Activated CD8-positive, alpha-beta T cell treated with anti-CD3 and anti-CD28 coated beads, Interleukin-2, amount 10 ng/mL, durations not matched to agents 7 days and 5 days (primary cell): ENCODE results near the gene ANXA5. TPM values are rescaled to one million over a fixed set of nuclear protein-coding genes. Genes with fewer than 3 reads are reported as not detected.
A peak's percentile ranks its signal among the peaks of the same experiment; 100 is the strongest.

Experiments used
- ATAC-seq: fragments of 150-1000 bp; cut with Tn5 transposase; one replicate; pipeline ENCODE4 v1.10.0; 2021; ENCODE audit warnings: moderate library complexity
- CTCF ChIA-PET: fragments of 350-600 bp; sonication (Branson Sonifier 250); formaldehyde crosslinking; loops from one replicate; lab custom pipeline; 2021; ENCODE audit warnings: antibody characterized with exemption; lab: Charles Lee
- POLR2A ChIA-PET: fragments of 350-600 bp; sonication (Branson Sonifier 250); formaldehyde crosslinking; loops from one replicate; lab custom pipeline; 2021; ENCODE audit warnings: antibody characterized with exemption; lab: Charles Lee
- DNase-seq: peaks from one replicate; pipeline ENCODE4 v3.0.0-alpha.2; 2020
- H3K27ac Mint-ChIP-seq: one replicate; pipeline ENCODE4 v1.8.0; 2021; ENCODE audit warnings: mild to moderate bottlenecking, mixed read lengths
- H3K27me3 Mint-ChIP-seq: one replicate; pipeline ENCODE4 v1.8.0; 2021; ENCODE audit warnings: low read depth, mixed read lengths
- H3K36me3 Mint-ChIP-seq: one replicate; pipeline ENCODE4 v1.8.0; 2021; ENCODE audit warnings: low read depth, mixed read lengths
- H3K4me1 Mint-ChIP-seq: one replicate; pipeline ENCODE4 v1.8.0; 2021; ENCODE audit warnings: low read depth, mixed read lengths
- H3K4me3 Mint-ChIP-seq: one replicate; pipeline ENCODE4 v1.8.0; 2021; ENCODE audit warnings: mild to moderate bottlenecking, mixed read lengths
- H3K9me3 Mint-ChIP-seq: one replicate; pipeline ENCODE4 v1.8.0; 2022; ENCODE audit warnings: mixed read lengths; ENCODE audit not compliant: insufficient read depth
- total RNA-seq, 2 experiments: library from RNA; stranded (reverse); gene quantifications; one replicate each; pipeline ENCODE4 v1.2.3, GENCODE V29; 2021

ANXA5 gene
- total RNA-seq, 2 experiments from 2014 or later, result 145 to 147 TPM

DNA sequence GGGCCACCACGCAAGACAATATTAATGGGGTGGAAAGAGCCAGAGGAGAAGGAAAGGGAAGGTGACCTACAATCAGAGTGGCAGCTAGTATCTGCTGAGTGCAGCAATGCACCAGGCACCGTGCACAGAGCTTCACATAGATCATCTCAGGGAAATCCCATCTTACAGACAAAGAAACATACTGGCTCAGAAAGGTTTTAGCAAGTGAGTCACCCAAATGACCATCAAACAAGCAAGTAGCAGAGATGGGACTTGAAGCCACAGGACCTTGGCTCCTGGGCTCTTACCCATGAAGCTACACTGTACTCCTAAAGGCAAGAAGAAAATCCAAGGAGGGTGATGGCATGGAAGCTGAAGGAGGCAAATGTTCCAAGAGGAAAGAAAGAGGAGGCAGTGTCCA lies 6.8 kb downstream of the ANXA5 start:
- Mint-ChIP-seq H3K9me3 (no peaks in the 10 kb centered on the region), H3K4me1 (peaks cover 13% of the 10 kb centered on the region), H3K36me3 (peaks cover 22% of the 10 kb centered on the region), H3K4me3 (no peak overlapping the region), H3K27ac (no peak overlapping the region), H3K27me3 (no peaks in the 10 kb centered on the region)
- CTCF ChIA-PET, result no interaction called here
- DNase-seq (no peak), ATAC-seq (no peak)
- POLR2A ChIA-PET, result no interaction called here

- DNase-seq (no peak), ATAC-seq (no peak)
- Mint-ChIP-seq H3K27me3 (no peaks in the 10 kb centered on the region), H3K4me3 (no peak overlapping the region), H3K9me3 (no peaks in the 10 kb centered on the region), H3K36me3 (peaks cover 25% of the 10 kb centered on the region), H3K4me1 (peaks cover 10% of the 10 kb centered on the region), H3K27ac (no peak overlapping the region)
- ChIA-PET POLR2A (no interaction called here), CTCF (interaction anchor here (1.0 kb wide), 1 partner anchor 19 kb away, joined by 3 read pairs; no protein-coding TSS in a partner anchor)
Measured at GRCh38 chr4:121688701-121689100, 8.1 kb downstream of the ANXA5 start.

GRCh38 chr4:121688261-121688660 lies 8.5 kb downstream of the ANXA5 start:
- POLR2A ChIA-PET, result no interaction called here
- H3K4me3 Mint-ChIP-seq, result no peak overlapping the region
- H3K4me1 Mint-ChIP-seq, result peaks cover 6% of the 10 kb centered on the region
- H3K36me3 Mint-ChIP-seq, result peaks cover 23% of the 10 kb centered on the region
- DNase-seq, result no peak
- no peak for ATAC-seq
- CTCF ChIA-PET, result interaction anchor here (0.9 to 1.0 kb wide), 2 partner anchors 8 to 19 kb away, joined by 3 read pairs; no protein-coding TSS in a partner anchor
- no peaks in the 10 kb centered on the region for H3K27me3 Mint-ChIP-seq
- H3K9me3 Mint-ChIP-seq, result no peaks in the 10 kb centered on the region
- H3K27ac Mint-ChIP-seq, result no peak overlapping the region

DNA sequence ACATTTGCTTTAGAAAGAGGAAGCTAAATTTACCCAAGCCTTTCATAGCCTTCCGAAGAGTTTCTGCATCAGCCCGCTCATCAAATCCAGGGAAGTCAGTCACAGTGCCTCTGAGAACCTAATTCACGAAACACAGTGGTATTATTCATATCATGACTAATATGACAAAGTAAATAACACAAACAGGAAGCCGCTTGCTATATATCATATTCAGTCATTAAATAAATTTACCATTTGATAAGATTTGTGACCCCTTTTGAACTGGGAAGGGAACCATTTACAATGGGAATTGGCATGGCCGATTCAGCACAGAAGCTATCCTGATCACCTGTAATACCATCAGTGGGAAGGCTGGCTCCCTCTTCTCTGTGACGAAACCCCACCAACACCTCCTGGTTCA lies 10.5 kb downstream of the ANXA5 start:
- H3K4me1 Mint-ChIP-seq, result no peaks in the 10 kb centered on the region
- peaks cover 16% of the 10 kb centered on the region for H3K36me3 Mint-ChIP-seq
- no peak for DNase-seq
- H3K27me3 Mint-ChIP-seq, result no peaks in the 10 kb centered on the region
- no peak for ATAC-seq
- POLR2A ChIA-PET, result interaction anchor here (0.7 kb wide), 1 partner anchor 1467 kb away, joined by 3 read pairs; no protein-coding TSS in a partner anchor
- H3K27ac Mint-ChIP-seq, result no peak overlapping the region
- CTCF ChIA-PET, result interaction anchor here (1.0 kb wide), 1 partner anchor 10 kb away, joined by 3 read pairs; no protein-coding TSS in a partner anchor
- no peaks in the 10 kb centered on the region for H3K9me3 Mint-ChIP-seq
- no peak overlapping the region for H3K4me3 Mint-ChIP-seq

DNA sequence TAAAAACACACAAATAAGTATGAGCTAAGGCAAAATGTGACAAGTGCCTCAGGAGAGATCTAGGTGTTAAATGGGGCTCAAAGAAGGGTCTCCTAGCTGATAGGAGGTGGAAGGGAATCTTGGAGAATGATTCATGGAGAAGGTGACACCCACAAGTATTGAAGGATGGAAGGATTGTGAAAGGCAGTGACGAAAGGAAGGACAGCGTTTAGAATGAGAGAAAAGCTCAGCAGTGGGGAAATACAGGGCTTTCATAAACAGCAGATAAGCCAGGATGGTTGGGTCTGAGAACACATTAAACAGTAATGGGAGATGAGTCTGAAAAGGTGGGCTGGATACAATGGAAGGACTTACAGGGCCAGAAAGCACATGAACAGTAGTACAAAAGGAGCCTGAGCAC lies 11.5 kb downstream of the ANXA5 start:
- CTCF ChIA-PET, result interaction anchor here (1.0 kb wide), 1 partner anchor 11 kb away, joined by 3 read pairs; no protein-coding TSS in a partner anchor
- POLR2A ChIA-PET, result no interaction called here

GRCh38 chr4:121684561-121684960 lies 12.2 kb downstream of the ANXA5 start:
- ATAC-seq (no peak), DNase-seq (no peak)
- H3K4me1 Mint-ChIP-seq, result no peaks in the 10 kb centered on the region
- H3K27ac Mint-ChIP-seq, result no peak overlapping the region
- no peaks in the 10 kb centered on the region for H3K9me3 Mint-ChIP-seq
- H3K27me3 Mint-ChIP-seq, result no peaks in the 10 kb centered on the region
- CTCF ChIA-PET, result no interaction called here
- peaks cover 29% of the 10 kb centered on the region for H3K36me3 Mint-ChIP-seq
- H3K4me3 Mint-ChIP-seq, result no peak overlapping the region
- POLR2A ChIA-PET, result no interaction called here

More for the DNA sequence above, 11.5 kb downstream of the ANXA5 start:
- H3K4me3 Mint-ChIP-seq, result no peak overlapping the region
- no peak for DNase-seq
- no peak for ATAC-seq
- no peaks in the 10 kb centered on the region for H3K27me3 Mint-ChIP-seq
- no peak overlapping the region for H3K27ac Mint-ChIP-seq
- peaks cover 24% of the 10 kb centered on the region for H3K36me3 Mint-ChIP-seq
- H3K4me1 Mint-ChIP-seq, result no peaks in the 10 kb centered on the region
- H3K9me3 Mint-ChIP-seq, result no peaks in the 10 kb centered on the region

DNA sequence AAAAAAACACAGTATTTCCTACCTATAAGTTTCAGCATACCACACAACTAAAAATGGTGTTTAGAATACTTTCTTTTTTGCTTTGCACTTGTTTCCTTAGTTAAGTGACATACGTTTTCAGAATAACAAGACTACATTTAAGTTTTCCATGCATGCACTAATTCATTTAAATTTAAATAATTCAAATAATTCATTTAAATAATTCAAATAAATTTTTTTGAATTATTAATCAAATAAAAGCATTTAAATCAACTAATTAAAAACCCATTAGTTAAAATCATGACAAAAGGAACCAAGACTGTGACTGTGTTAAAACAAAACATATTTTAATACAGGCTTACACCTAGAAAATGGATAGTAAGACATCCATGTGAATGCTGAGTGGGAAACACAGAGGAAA lies 12.8 kb downstream of the ANXA5 start:
- H3K27me3 Mint-ChIP-seq, result no peaks in the 10 kb centered on the region
- ChIA-PET CTCF (no interaction called here), POLR2A (no interaction called here)
- ATAC-seq (no peak), DNase-seq (no peak)
- H3K36me3 Mint-ChIP-seq, result peaks cover 32% of the 10 kb centered on the region
- no peak overlapping the region for H3K27ac Mint-ChIP-seq
- no peaks in the 10 kb centered on the region for H3K4me1 Mint-ChIP-seq
- H3K4me3 Mint-ChIP-seq, result no peak overlapping the region
- no peaks in the 10 kb centered on the region for H3K9me3 Mint-ChIP-seq

- no peaks in the 10 kb centered on the region for H3K9me3 Mint-ChIP-seq
- no peaks in the 10 kb centered on the region for H3K4me1 Mint-ChIP-seq
- POLR2A ChIA-PET, result no interaction called here
- no peak overlapping the region for H3K4me3 Mint-ChIP-seq
- ATAC-seq (no peak), DNase-seq (no peak)
- no peaks in the 10 kb centered on the region for H3K27me3 Mint-ChIP-seq
- H3K36me3 Mint-ChIP-seq, result peaks cover 46% of the 10 kb centered on the region
- CTCF ChIA-PET, result no interaction called here
- H3K27ac Mint-ChIP-seq, result no peak overlapping the region
Measured at GRCh38 chr4:121680571-121680970, 16.2 kb downstream of the ANXA5 start.

DNA sequence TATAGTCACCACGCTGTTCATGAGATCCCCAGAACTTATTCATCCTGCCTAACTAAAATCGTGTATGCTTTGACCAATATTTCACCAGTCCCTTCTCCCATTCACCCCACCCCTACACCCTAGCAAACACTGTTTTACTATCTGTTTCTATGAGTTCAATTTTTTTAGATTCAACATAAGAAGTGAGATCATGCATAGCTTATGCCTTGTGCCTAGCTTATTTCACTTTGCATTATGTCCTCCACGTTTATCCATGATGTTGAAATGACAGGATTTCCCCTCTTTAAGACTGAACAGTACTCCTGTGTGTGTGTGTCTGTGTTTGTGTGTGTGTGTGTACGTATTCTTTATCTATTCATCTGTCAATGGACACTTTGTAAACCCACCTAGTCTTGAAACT lies 16.8 kb downstream of the ANXA5 start:
- H3K4me1 Mint-ChIP-seq, result no peaks in the 10 kb centered on the region
- ATAC-seq (no peak), DNase-seq (no peak)
- H3K4me3 Mint-ChIP-seq, result no peak overlapping the region
- H3K27me3 Mint-ChIP-seq, result no peaks in the 10 kb centered on the region
- peaks cover 40% of the 10 kb centered on the region for H3K36me3 Mint-ChIP-seq
- POLR2A ChIA-PET, result no interaction called here
- CTCF ChIA-PET, result no interaction called here
- H3K27ac Mint-ChIP-seq, result no peak overlapping the region
- no peaks in the 10 kb centered on the region for H3K9me3 Mint-ChIP-seq

- CTCF ChIA-PET, result no interaction called here
Measured at GRCh38 chr4:121679267-121679666, 17.5 kb downstream of the ANXA5 start.

GRCh38 chr4:121677524-121677923 lies 19.3 kb downstream of the ANXA5 start:
- Mint-ChIP-seq H3K4me1 (no peaks in the 10 kb centered on the region), H3K36me3 (peaks cover 34% of the 10 kb centered on the region), H3K27me3 (no peaks in the 10 kb centered on the region), H3K27ac (no peak overlapping the region), H3K4me3 (no peak overlapping the region), H3K9me3 (no peaks in the 10 kb centered on the region)
- ATAC-seq (no peak), DNase-seq (no peak)
- POLR2A ChIA-PET, result no interaction called here
- CTCF ChIA-PET, result interaction anchor here (0.9 to 1.0 kb wide), 2 partner anchors 29 to 215 kb away, joined by 3 to 4 read pairs; no protein-coding TSS in a partner anchor

More at GRCh38 chr4:121679267-121679666, 17.5 kb downstream of the ANXA5 start:
- Mint-ChIP-seq H3K4me1 (no peaks in the 10 kb centered on the region), H3K27me3 (no peaks in the 10 kb centered on the region), H3K9me3 (no peaks in the 10 kb centered on the region), H3K36me3 (peaks cover 39% of the 10 kb centered on the region), H3K27ac (no peak overlapping the region), H3K4me3 (no peak overlapping the region)
- ATAC-seq (no peak), DNase-seq (no peak)
- POLR2A ChIA-PET, result no interaction called here

GRCh38 chr4:121676345-121677075 lies 20.3 kb downstream of the ANXA5 start:
- H3K36me3 Mint-ChIP-seq, result peaks cover 43% of the 10 kb centered on the region
- no peak for DNase-seq
- POLR2A ChIA-PET, result no interaction called here
- CTCF ChIA-PET, result no interaction called here
- H3K27ac Mint-ChIP-seq, result peak overlapping the region; percentile 23
- H3K27me3 Mint-ChIP-seq, result no peaks in the 10 kb centered on the region
- H3K9me3 Mint-ChIP-seq, result no peaks in the 10 kb centered on the region
- H3K4me1 Mint-ChIP-seq, result no peaks in the 10 kb centered on the region
- no peak overlapping the region for H3K4me3 Mint-ChIP-seq
- ATAC-seq, result no peak
